ENCODE measurements around the gene NUBPL. TPM values are rescaled to one million over a fixed set of nuclear protein-coding genes. Genes with fewer than 3 reads are reported as not detected.

Gene NUBPL
- total RNA-seq, 1 experiment from 2014 or later, result 5.7 TPM

- in situ Hi-C loops (cut with HindIII; ENCODE audit: low pct_unique_long_range_greater_than_20kb, low sequenced_read_pairs) (no loop called here), intact Hi-C loops (cut with micrococcal nuclease; ENCODE audit: unreplicated experiment) (no loop called here)
- Histone ChIP-seq H3K9me3 (ENCODE audit: control insufficient read depth, insufficient read depth, low read depth, low read length) (no peaks in the 10 kb centered on the region), H3K27me3 (ENCODE audit: control insufficient read depth, insufficient read depth, low read length) (no peaks in the 10 kb centered on the region), H3K4me3 (ENCODE audit: low read depth in 2 of 2, low read length in 2 of 2) (no peak overlapping the region), H3K4me1 (ENCODE audit: control insufficient read depth, insufficient read depth, low read length) (no peaks in the 10 kb centered on the region), H3K36me3 (ENCODE audit: control insufficient read depth, insufficient read depth, low read length) (no peaks in the 10 kb centered on the region), H3K27ac (ENCODE audit: low read length) (no peak overlapping the region)
- BruUV-seq (replicated peaks), result no TSS peak
- ATAC-seq (no peak), DNase-seq (ENCODE audit: low read depth, low spot score) (no peak)
- ChIA-PET POLR2A (no interaction called here), CTCF (no interaction called here)
- no peak for TF ChIP-seq TCF7L2 (IDR thresholded peaks at IDR 0.05; ENCODE audit: low read depth, low read length)
- TF ChIP-seq SIN3A (IDR thresholded peaks at IDR 0.05; ENCODE audit: borderline replicate concordance, insufficient read depth, low read depth, low read length), result no peak
- no peak for TF ChIP-seq POLR2AphosphoS5 (IDR thresholded peaks at IDR 0.05; ENCODE audit: low read depth, low read length)
- TF ChIP-seq, protein P1, sequence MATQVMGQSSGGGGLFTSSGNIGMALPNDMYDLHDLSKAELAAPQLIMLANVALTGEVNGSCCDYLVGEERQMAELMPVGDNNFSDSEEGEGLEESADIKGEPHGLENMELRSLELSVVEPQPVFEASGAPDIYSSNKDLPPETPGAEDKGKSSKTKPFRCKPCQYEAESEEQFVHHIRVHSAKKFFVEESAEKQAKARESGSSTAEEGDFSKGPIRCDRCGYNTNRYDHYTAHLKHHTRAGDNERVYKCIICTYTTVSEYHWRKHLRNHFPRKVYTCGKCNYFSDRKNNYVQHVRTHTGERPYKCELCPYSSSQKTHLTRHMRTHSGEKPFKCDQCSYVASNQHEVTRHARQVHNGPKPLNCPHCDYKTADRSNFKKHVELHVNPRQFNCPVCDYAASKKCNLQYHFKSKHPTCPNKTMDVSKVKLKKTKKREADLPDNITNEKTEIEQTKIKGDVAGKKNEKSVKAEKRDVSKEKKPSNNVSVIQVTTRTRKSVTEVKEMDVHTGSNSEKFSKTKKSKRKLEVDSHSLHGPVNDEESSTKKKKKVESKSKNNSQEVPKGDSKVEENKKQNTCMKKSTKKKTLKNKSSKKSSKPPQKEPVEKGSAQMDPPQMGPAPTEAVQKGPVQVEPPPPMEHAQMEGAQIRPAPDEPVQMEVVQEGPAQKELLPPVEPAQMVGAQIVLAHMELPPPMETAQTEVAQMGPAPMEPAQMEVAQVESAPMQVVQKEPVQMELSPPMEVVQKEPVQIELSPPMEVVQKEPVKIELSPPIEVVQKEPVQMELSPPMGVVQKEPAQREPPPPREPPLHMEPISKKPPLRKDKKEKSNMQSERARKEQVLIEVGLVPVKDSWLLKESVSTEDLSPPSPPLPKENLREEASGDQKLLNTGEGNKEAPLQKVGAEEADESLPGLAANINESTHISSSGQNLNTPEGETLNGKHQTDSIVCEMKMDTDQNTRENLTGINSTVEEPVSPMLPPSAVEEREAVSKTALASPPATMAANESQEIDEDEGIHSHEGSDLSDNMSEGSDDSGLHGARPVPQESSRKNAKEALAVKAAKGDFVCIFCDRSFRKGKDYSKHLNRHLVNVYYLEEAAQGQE (IDR thresholded peaks at IDR 0.05; ENCODE audit: insufficient read depth in 1 of 2, low read depth in 2 of 2, low read length in 1 of 2), result no peak
- no peak for TF ChIP-seq CTCF (IDR thresholded peaks at IDR 0.05)
These were observed 21.1 kb downstream of the NUBPL start for GRCh38 chr14:31582286-31582691.

DNA sequence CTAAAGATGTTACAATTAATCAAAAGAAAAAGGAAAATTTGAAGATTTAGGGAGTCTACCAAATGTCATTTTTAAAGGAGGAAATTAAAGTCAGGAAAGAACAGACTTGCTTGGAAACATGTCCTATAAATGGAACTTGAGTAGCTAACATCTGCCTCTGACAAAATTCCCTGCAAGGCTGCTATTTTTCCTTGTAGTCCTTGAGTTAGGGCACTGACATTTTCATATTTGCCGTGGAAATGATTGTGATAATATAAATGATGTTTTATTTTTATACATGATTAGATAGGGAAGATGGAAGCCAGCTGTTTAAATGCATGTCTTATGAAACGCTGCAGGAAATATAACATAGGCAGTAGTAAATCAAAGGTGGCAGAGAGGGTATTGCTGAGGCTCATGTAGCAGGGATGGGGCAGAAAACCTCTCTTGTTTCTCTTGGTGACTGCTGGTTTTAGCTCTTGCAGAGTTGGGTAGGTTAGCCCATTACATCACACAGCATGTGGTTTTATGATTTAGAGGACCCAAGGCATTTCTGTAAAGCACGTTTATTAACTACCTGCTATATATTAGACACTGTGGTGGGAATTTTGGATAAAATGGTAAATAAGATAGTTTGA, 21.7 kb downstream of the NUBPL start:
- no peaks in the 10 kb centered on the region for H3K4me1 ChIP-seq (ENCODE audit: control insufficient read depth, insufficient read depth, low read length)
- ATAC-seq (no peak), DNase-seq (ENCODE audit: low read depth, low spot score) (no peak)
- CTCF ChIA-PET, result no interaction called here
- in situ Hi-C loops (cut with HindIII; ENCODE audit: low pct_unique_long_range_greater_than_20kb, low sequenced_read_pairs), result no loop called here
- H3K4me3 ChIP-seq (ENCODE audit: low read depth in 2 of 2, low read length in 2 of 2), result no peak overlapping the region
- no peaks in the 10 kb centered on the region for H3K36me3 ChIP-seq (ENCODE audit: control insufficient read depth, insufficient read depth, low read length)
- H3K27ac ChIP-seq (ENCODE audit: low read length), result no peak overlapping the region
- H3K27me3 ChIP-seq (ENCODE audit: control insufficient read depth, insufficient read depth, low read length), result no peaks in the 10 kb centered on the region
- TF ChIP-seq CTCF (IDR thresholded peaks at IDR 0.05), result no peak
- TF ChIP-seq POLR2AphosphoS5 (IDR thresholded peaks at IDR 0.05; ENCODE audit: low read depth, low read length), result no peak
- no peak for TF ChIP-seq SIN3A (IDR thresholded peaks at IDR 0.05; ENCODE audit: borderline replicate concordance, insufficient read depth, low read depth, low read length)
- TF ChIP-seq, protein P1 (IDR thresholded peaks at IDR 0.05; ENCODE audit: insufficient read depth in 1 of 2, low read depth in 2 of 2, low read length in 1 of 2), result no peak
- no peak for TF ChIP-seq TCF7L2 (IDR thresholded peaks at IDR 0.05; ENCODE audit: low read depth, low read length)
- no peaks in the 10 kb centered on the region for H3K9me3 ChIP-seq (ENCODE audit: control insufficient read depth, insufficient read depth, low read depth, low read length)
- no TSS peak for BruUV-seq (replicated peaks)
- intact Hi-C loops (cut with micrococcal nuclease; ENCODE audit: unreplicated experiment), result no loop called here
- POLR2A ChIA-PET, result no interaction called here
